ENCODE data around the gene WNT3.
"Not testable (repeated sequence)": the region's sequence is repeated elsewhere in the genome, so short reads cannot be mapped to it uniquely, and the experiment has no call there.

Gene WNT3, protein sequence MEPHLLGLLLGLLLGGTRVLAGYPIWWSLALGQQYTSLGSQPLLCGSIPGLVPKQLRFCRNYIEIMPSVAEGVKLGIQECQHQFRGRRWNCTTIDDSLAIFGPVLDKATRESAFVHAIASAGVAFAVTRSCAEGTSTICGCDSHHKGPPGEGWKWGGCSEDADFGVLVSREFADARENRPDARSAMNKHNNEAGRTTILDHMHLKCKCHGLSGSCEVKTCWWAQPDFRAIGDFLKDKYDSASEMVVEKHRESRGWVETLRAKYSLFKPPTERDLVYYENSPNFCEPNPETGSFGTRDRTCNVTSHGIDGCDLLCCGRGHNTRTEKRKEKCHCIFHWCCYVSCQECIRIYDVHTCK

DNA sequence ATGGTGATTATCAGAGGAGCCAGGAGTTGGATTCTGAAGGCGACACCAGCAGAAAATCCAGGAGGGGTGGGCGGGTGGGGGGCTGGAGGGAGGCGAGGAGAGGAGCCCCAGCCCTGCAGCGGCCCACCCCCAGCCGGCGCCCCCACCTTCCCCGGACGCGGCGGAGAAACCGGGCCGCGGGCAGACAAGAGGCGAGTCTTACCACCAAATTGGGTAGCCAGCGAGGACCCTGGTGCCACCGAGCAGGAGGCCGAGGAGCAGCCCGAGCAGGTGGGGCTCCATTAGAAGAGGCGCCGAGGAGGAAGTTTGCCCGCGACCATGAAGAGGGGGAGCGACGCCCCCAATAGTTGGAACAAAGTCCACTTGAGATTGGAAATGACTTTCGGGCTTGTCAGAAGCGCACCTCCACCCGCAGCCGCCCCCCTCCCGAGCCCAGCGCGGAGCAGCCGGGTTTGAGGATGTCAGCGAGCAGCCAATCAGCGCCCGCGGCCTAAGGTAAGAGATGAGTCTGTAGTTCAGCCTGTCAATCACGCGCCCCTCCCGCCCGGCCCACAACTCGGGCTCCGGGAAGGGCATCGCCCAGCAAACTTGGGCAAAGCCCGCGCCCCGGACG is at the start of gene WNT3:
TSS of gene WNT3 (minus strand) at position 377 of the 613 bp plus-strand sequence. CDS start at position 282, 95 bp downstream.
- DNase-seq, result peak; percentile 56

DNA sequence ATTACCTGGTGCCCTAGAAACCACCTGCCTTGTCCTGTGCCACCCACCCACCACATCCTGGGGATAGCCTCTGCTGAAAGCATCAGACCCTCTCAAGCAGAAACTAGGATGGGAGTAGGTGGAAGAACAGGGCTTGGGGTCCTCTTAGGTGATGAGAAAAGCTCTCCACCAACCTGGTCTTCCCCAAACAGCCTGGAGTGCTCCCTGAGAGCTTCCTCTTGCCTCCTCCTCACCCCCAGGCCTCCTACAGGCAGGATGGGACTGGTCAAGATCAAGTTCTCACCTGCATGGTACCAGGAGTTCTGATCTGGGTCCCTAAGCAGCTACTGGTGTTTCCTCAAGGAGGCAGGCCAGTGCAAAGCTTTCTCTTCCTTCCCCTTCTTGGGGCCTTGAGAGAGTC is 48.3 kb upstream of the WNT3 start:
- no peak for DNase-seq

DNA sequence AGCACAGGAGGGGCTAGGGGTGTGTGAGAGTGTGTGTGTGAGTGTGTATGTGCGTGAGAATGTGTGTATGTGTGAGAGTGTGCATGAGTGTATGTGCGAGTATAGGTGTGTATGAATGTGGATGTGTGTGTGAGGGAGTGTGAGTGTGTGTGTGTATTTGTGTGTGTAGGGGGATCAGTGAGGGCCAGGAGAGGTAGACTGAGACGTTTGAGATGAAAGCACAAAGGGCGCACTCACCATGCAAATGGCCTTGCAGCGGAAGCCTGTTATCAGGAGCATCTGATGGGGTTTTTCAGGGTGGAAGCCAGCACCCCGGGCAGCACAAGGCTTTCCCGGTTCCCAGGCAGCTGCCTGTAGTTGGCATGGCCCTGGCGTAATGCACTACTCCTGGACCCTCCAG is 47.8 kb upstream of the WNT3 start:
- no peak for DNase-seq

DNA sequence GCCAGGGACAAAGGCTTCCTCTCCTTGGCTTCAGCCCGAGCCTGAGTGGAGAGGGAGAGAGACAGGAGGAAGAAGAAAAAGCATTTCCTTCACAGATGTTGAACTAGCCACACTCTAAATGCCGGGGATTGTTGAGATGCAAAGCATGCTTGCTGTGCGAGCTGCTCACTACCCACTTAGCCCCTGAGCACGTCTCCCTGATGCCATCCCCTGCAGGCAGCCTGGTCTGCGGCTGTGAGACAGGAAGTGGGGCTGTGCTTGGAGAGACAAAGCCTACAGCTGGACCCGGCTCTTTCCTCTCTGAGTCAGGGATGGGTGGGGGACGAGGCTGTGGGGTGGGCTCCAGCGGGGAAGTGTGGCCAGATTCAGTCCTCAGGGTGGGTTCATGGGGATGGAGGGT is 46.6 kb upstream of the WNT3 start:
- no peak for DNase-seq

DNA sequence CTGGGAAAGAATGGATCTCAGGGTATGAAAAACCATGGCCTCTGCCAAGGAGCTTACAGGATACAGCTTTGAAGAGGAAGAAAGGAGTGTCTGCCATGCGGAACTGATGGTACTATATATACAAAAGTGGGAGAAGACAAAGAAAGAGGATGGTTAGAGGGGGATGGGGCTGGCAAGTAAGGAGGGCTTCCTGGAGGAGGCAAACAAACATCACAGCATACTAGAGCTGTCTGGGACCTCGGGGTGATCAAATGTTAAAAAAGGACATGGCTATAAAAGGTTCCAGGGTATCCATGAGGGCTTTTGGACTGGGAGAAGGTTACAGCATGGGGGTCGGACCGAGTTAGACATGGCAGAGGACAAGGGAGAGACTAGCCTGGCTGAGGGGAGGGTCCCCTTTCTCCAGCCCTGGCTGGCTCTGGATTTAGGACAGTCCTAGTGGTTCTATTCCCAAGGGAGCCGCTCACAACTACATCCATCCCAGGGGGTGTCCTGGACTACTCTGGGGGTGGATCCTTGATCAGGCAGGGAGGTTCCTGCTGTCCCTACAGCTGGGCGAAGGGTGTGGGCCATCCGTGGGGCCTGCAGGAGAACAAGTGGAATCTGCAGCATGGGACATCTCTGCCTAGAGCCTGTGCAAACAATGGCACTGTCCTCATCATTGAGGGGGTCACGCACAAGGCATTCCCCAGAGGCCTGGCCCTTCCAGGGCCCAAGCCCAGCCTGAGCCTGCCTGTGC is 45.1 kb upstream of the WNT3 start:
- no peak for DNase-seq

DNA sequence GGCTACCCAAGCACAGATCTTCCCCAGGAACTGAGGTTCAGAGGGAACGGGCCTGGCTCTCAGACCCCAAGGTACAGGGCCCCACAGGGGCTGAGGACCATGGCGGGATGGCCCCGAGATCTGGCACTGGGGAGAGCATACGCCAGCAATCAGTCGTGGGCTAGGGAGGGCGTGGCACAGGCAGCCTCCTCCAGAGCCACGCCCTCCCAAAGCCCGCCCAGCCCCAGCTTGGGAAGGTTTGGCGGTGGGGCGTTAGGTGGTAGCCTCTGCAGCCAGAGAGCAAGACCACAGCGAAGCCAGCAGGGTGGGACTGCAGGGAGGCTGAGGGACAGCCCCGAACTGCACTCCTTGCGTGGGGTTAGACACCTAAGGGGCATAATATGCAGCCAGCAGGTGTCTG is 44.5 kb upstream of the WNT3 start:
- no peak for DNase-seq

DNA sequence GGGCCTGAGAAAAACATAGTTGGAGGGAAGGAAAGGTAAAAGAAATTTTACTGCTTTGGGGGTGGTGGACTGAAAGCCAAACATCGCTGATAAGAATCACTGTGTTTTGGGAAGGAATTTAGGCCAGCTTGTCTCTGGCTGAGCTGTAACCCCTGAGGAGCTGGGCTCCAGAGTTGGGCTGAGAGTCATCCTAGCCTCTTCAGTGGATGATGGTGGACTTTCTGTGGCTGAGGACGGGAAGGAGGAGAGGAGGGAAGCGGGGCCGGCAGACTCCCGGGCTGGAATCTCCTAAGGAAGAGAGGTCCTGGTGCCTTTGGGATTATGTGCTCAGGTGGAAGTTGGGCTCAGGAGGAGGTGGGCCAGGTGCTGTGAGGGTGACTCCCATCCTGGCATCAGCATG is 41.5 kb upstream of the WNT3 start:
- DNase-seq, result no peak

DNA sequence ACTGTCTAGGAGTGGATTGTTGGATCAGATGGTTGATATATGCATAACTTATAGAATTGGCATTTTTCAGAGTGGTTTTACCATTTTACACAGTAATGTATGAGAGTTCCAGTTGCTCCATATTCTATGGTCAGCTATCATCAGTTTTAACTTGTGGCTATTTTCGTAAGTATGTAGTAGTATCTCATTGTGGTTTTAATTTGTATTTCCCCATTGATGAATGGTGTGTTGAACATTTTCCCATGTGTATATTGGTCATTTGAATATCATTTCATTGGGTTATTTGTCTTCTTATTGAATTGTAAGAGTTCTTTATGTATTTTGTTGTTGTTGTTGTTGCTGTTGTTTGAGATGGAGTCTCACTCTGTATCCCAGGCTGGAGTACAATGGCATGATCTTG is 39.1 kb upstream of the WNT3 start:
- no peak for DNase-seq

DNA sequence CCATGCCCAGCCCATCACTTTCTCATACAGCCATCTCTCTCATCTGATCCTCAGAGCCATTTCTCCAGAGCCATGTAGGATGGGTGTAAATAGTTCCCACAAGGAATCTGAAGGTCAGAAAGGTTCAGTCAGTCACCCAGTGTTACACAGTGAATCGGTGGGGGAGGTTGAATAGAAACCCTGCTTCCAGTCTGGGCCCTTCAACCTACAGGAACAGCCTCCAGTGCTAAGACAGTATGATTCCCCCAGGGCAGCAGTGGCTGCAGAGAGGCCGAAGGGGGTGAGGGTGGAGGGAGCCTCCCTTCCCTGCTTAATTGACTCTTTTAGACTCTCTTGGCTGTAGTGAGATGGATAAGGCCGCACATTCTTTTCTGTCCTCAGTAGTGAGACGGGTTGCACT is 36.5 kb upstream of the WNT3 start:
- no peak for DNase-seq

DNA sequence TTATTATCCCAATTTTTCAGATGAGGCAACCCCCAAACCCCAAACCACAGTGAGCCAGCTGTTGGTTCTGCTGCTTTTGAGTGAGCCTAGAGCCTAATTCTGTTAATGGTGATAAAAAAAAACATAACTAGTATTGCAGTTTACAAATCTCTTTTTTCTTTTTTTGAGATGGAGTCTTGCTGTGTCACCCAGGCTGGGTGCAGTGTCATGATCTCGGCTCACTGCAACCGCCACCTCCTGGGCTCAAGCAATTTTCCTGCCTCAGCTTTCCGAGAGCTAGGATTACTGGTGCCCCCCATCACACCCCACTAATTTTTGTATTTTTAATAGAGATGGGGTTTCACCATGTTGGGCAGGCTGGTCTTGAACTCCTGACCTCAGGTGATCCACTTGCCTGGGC is 36.0 kb upstream of the WNT3 start:
- no peak for DNase-seq

DNA sequence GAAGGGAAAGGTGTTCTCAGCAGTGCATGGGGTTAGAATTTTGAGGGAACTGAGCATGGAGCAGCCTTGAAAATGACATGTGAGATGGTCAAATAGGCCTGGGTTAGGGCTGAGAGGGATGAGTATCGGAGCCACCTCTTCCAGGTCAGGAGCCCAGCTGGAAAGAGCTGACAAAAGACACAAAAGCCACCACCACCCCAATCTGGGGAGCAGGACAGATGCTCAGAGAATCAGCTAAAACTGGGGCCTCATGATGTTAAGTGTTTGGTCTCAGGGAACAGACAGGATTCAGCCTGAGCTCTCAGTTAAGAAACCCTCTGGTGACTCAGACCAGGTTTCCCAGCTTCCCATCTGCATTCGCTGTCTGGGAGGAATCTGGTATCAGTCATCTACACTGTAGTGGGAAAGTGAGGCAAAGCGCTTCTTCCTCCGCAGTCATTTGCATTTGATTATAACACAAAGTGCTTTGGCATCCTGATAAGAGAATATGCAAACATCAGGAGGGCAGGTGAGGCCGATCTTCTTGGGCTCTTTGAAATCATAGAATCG is 35.5 kb upstream of the WNT3 start:
- DNase-seq, result no peak

DNA sequence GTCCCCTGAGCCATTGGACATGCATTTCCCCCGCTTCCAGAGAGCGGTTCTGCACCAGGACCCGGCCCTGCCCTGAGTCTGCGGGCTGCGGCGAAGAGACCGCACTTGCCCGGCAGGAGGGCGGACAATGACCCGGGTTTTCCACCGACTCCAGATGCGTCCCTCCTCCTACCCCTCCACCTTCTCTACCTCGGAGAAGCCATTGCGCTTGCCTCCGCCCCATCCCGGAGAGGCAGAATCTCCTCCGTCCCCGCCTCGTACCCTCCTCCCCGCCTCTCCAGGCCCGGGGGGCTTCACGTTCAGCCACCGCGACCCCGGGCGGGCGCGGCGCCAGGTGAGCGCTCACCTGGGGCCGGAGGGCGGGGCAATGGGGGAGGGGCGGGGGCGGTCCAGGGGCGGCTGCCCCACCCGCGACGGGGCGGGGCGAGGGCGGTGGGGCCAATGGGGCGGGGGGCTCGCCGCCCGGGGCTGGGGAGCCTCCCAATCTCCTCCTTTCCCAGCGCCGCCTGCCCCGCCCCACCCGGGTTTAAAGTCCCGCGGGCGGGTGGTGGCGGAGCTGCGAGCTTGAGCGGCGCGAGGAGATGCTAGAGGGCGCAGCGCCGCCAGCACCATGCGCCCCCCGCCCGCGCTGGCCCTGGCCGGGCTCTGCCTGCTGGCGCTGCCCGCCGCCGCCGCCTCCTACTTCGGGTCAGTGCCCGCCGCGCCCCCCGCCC is 32.7 kb upstream of the WNT3 start, which contains the start of gene WNT9B:
TSS of gene WNT9B (plus strand) at position 555 of the 713 bp plus-strand sequence. CDS start at position 611, 56 bp downstream.
- DNase-seq, result peak; percentile 8

DNA sequence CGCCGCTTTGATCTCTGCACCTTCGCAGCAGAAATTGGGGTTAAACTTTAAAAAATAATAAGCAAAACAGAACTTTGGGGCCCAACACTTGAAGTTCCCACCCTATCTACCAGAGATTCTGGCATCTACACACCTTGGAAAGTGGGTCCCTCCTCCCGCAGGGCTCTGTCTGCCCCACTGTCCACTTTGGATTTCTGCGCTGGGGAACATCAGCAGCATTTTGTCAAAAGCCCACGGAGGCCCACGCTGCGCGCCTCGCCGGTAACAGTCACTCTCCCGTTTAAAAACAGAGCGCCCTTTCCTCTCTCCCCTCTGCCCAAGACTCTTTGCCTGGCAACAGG is 32.2 kb upstream of the WNT3 start:
- DNase-seq, result no peak

DNA sequence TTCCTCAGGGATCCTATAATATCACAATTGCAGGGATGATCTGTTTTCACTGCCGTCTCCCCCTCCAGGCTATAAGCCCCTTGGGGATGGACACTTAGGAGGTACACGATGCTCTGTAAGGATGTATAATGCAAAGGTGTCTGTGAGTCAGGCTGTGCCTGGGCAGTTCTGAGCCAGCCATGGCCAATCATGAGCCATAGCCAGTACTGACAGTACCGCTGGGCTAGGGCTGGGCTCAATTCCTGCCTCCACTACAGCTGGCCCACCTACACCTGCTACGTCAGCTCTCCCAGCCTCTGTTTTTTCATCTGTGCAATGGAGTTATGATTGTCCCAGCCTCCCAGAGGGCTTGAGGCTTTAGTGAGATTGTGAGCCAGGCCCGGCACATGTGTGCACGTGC is 30.0 kb upstream of the WNT3 start:
- DNase-seq, result no peak

DNA sequence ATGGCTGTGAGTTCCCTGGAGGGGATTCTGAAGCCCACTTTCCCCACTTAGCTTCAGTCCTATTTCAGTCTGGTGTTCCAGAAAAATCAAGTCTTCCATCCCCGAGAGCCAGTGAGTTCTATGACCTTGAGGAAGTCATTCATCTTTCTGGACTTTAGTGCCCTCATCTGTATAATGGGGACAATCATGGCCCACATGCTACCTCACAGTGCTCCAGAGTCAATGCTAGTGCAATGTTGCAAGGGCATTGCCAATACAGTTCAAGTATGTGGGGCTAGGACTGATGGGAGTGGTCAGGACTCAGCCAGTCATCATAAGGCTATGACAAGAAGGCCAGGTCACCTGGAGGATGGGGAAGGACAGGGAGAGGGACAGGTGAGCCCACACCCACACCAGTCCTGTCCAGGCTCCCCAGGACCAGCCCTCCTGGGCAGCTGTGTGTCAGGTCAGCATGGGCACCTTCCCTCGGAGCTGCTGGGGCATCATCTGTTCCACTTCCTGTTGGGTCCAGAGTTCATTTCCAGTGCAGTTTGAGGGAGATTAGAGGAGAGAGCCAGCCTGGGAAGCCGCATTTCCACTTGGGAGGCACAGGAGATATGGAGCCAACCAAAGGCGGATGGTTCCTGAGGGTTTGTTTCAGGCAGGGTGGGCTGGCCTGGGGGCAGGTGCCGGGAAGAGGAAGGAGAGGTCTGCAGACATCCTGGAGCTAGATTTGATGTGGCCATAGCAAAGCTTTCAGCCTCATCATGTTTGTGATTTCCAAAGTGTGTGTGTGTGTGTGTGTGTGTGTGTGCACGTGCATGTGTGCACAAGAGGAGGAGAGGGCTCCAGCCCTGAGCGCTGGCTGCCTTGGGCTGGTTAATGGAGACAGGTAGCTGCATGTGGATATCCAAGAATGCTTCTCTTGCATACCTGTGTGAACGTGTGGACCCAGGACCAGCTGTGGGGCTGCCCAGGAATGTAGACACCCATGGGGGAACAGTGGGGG is 29.0 kb upstream of the WNT3 start:
- no peak for DNase-seq

DNA sequence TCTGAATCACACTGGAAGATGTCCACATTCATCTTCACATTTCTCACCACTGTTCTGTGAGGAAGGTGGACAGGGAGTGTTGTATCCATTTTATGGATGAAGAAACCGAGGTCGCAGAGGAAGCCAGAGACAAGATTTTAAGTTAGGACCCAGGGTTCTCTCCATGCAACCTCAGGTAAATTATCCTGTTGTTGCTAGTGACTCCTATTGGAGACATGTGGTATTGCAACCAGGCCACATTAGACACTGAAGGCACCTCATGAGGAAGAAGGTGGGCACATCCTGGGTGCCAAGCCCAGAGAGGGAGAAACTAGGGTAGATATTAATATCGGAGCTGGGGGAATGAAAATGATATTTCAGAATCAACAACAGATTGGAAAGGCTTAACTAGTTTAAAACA is 24.3 kb upstream of the WNT3 start:
- DNase-seq, result no peak

DNA sequence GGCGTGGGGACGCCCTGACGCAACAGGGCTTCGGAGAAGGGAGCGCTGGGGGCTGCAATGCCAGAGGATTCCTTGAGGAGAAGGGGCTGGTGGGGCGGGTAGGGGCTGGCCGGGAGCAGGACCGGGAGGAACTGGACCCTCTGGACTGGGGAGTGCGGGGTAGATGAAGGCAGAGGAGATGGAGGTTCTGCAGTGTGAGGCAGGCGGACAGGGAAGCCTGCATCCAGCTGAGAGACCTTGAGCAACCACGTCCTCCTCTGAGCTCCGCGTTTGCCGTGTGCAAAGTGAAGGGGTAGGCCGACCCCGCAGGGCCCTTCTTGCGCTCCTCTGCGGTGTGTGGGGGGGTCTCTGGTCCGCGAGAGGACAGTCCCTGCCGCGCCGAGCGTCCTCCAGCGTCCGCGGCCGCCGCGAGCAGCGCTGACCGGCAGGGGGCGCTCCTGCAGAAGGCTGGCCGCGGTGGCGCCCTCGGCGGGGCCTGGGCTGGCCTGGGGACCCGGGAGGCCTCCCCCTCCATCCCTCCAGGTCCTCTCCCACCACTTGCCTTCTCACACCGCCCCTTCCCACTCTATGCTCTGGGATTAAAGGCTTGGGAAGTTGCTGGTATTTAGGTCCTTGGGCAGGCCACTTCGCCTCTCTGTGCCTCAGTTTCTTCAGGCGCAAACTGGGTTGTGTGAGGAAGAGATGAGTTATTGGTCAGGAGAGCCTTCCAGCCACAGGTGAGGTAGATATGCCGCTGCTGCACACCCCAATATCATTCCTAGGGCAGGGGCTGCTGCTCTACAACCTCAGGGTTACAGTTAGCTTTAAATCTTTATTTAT is 23.3 kb upstream of the WNT3 start:
- no peak for DNase-seq

DNA sequence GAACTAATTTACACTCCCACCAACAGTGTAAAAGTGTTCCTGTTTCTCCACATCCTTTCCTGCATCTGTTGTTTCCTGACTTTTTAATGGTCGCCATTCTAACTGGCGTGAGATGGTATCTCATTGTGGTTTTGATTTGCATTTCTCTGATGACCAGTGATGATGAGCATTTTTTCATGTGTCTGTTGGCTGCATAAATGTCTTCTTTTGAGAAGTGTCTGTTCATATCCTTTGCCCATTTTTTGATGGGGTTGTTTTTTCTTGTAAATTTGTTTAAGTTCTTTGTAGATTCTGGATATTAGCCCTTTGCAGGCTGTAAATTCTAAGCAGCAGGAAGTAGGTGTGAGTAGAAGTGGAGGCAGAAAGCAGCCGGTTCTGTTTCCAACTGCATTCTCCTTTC is 22.1 kb upstream of the WNT3 start:
- not testable (repeated sequence) for DNase-seq

DNA sequence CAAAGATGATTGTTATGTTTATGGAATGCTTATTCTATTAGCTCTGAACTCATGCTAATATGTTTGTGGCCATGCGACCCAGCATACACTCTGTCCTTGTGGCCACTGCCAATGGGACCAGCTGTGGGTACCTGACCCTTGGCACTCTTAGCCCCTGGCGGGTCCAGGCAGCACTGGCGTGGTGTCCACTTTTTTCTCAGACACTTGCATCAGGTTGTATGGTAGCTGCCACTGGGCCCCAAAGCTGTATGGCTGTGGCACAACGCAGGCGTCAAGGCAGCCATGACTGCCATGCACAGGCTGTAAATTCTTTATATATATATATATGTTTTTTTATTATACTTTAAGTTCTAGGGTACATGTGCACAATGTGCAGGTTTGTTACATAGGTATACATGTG is 20.7 kb upstream of the WNT3 start:
- DNase-seq, result no peak

DNA sequence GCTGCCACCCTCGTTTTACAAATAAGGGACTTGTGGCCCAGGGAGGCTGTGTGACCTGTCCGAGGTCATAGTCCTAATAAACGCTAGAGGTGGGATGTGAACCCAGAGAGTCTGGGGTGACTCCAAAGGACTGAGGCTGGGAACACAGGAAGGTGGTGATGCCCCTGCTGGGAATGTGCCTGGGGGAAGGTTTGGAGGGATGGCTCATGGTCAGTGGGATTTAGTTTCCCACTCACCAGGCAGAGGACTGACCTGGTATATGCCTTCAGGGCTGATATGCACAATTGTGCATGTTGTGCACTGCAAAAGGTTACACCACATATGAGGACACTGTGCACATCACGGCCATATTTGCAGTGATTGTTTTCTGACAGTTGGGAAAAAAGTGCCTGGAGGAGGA is 19.0 kb upstream of the WNT3 start:
- DNase-seq, result no peak

DNA sequence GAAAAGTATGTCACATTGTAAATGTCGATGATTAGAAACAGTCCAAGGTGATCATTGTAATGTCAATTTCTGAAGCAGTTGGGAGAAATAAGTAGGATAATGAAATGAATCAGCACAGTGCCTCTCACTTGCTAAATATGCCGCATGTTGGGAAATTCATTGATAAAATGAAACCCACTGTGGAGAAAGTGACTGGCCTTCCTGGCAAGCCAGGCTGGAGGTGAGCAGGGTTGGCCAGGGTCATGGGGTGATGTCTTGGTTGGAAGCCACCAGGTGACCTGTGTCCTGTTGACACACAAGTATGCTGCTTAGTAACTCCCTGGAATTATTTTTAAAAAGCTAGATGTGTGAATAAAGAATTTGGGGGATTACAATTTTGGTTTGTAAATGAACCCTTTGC is 18.0 kb upstream of the WNT3 start:
- no peak for DNase-seq
